Measurements from ENCODE around the gene WDR77. TPM values are rescaled to one million over a fixed set of nuclear protein-coding genes. Genes with fewer than 3 reads are reported as not detected.

WDR77 gene
- total RNA-seq (10 to 100 TPM; 32.6 to 33.8 TPM), polyA plus RNA-seq (ENCODE audit: insufficient read depth, low read depth, low replicate concordance) (33.7 TPM)
- long read RNA-seq, donor 1, transcript WDR77-201 (10 exons, 2,576 nt), result major isoform, 21 of 36 reads
- long read RNA-seq, donor 1, partial matches to known transcripts, result 15 of 36 reads
- long read RNA-seq, donor 1, other reads (novel, unspliced or antisense), result 0 of 36 reads
- long read RNA-seq, donor 2, transcript WDR77-201 (10 exons, 2,576 nt), result major isoform, 16 of 16 reads
- long read RNA-seq, donor 2, partial matches to known transcripts, result 0 of 16 reads
- long read RNA-seq, donor 2, other reads (novel, unspliced or antisense), result 0 of 16 reads

GRCh38 chr1:111448918-111449702, at the start of gene WDR77, which contains the start of gene ATP5PB:
Gene WDR77, minus strand, starts transcription at chr1:111449256. Its CDS starts 87 bp downstream, at chr1:111449169.
Gene ATP5PB, plus strand, starts transcription at chr1:111449464. Its CDS starts 78 bp downstream, at chr1:111449542.
- 0% methylated on average over 39 to 53 of the region's 54 CpGs for WGBS, 2 donors
- intact Hi-C loops (cut with DNase I; ENCODE audit: low total_unique reads), result no loop called here
- H3K4me1 ChIP-seq, result peaks cover 21% of the 10 kb centered on the region

GRCh38 chr1:111497592-111497991, 48.5 kb upstream of the WDR77 start:
- DNase-seq, result no peak
- intact Hi-C loops (cut with DNase I; ENCODE audit: low total_unique reads), result no loop called here
- Histone ChIP-seq H3K27ac (no peak overlapping the region), H3K4me3 (no peak overlapping the region), H3K27me3 (no peaks in the 10 kb centered on the region), H3K9me3 (no peaks in the 10 kb centered on the region), H3K36me3 (ENCODE audit: low read depth, missing control alignments) (no peaks in the 10 kb centered on the region), H3K4me1 (no peaks in the 10 kb centered on the region)
- TF ChIP-seq CTCF (IDR thresholded peaks at IDR 0.05), result no peak
- TF ChIP-seq POLR2A (IDR thresholded peaks at IDR 0.05), result no peak
- 71 to 74% methylated on average over 5 of the region's 5 CpGs for WGBS, 2 donors

More at GRCh38 chr1:111448918-111449702, at the start of gene WDR77, which contains the start of gene ATP5PB:
- peak; percentile 97 for DNase-seq
- Histone ChIP-seq H3K27me3 (no peaks in the 10 kb centered on the region), H3K27ac (peak within 1 kb of the TSS; percentile 81 to 85), H3K9me3 (no peaks in the 10 kb centered on the region), H3K36me3 (ENCODE audit: low read depth, missing control alignments) (no peaks in the 10 kb centered on the region), H3K4me3 (peak within 1 kb of the TSS; percentile 83 to 98)
- TF ChIP-seq CTCF (IDR thresholded peaks at IDR 0.05), result no peak
- TF ChIP-seq POLR2A (IDR thresholded peaks at IDR 0.05), result no peak

GRCh38 chr1:111496398-111496797, 47.3 kb upstream of the WDR77 start:
- Histone ChIP-seq H3K27ac (no peak overlapping the region), H3K4me3 (no peak overlapping the region), H3K27me3 (no peaks in the 10 kb centered on the region), H3K9me3 (no peaks in the 10 kb centered on the region), H3K36me3 (ENCODE audit: low read depth, missing control alignments) (no peaks in the 10 kb centered on the region), H3K4me1 (no peaks in the 10 kb centered on the region)
- intact Hi-C loops (cut with DNase I; ENCODE audit: low total_unique reads), result no loop called here
- no peak for DNase-seq
- 79 to 86% methylated on average over 4 of the region's 4 CpGs for WGBS, 2 donors
- TF ChIP-seq POLR2A (IDR thresholded peaks at IDR 0.05), result no peak
- no peak for TF ChIP-seq CTCF (IDR thresholded peaks at IDR 0.05)

- no peaks in the 10 kb centered on the region for H3K4me1 ChIP-seq
- no peaks in the 10 kb centered on the region for H3K27me3 ChIP-seq
- no peak for TF ChIP-seq POLR2A (IDR thresholded peaks at IDR 0.05)
- intact Hi-C loops (cut with DNase I; ENCODE audit: low total_unique reads), result no loop called here
- H3K4me3 ChIP-seq, result no peak overlapping the region
- no peak overlapping the region for H3K27ac ChIP-seq
- no peaks in the 10 kb centered on the region for H3K36me3 ChIP-seq (ENCODE audit: low read depth, missing control alignments)
- no peaks in the 10 kb centered on the region for H3K9me3 ChIP-seq
- 88 to 91% methylated on average over 7 of the region's 7 CpGs for WGBS, 2 donors
- DNase-seq, result no peak
Observed at GRCh38 chr1:111491070-111491469, 42.0 kb upstream of the WDR77 start.

- no peaks in the 10 kb centered on the region for H3K27me3 ChIP-seq
- DNase-seq, result no peak
- no peaks in the 10 kb centered on the region for H3K4me1 ChIP-seq
- no peaks in the 10 kb centered on the region for H3K9me3 ChIP-seq
- intact Hi-C loops (cut with DNase I; ENCODE audit: low total_unique reads), result no loop called here
- no peak overlapping the region for H3K4me3 ChIP-seq
- H3K36me3 ChIP-seq (ENCODE audit: low read depth, missing control alignments), result no peaks in the 10 kb centered on the region
- no peak for TF ChIP-seq POLR2A (IDR thresholded peaks at IDR 0.05)
- TF ChIP-seq CTCF (IDR thresholded peaks at IDR 0.05), result no peak
- WGBS, 2 donors, result 86 to 94% methylated on average over 4 of the region's 4 CpGs
- H3K27ac ChIP-seq, result peak overlapping the region in 1 of 2 donors; percentile 12
Observed at GRCh38 chr1:111490220-111490619, 41.2 kb upstream of the WDR77 start.

All from testis (tissue), 5 donors.